HG02798 (cell line): ENCODE data around the gene SVBP.

Experiments
- ATAC-seq: cut with Tn5 transposase; IDR thresholded peaks from one replicate; pipeline ENCODE4 v1.9.1; 2021; ENCODE audit warnings: mild to moderate bottlenecking; ENCODE audit not compliant: unreplicated experiment, poor library complexity

The SVBP gene

GRCh38 chr1:42807056-42807668 is 10.0 kb downstream of the SVBP start:
- ATAC-seq = no peak

- ATAC-seq = no peak
Observed at GRCh38 chr1:42806593-42806992, 10.6 kb downstream of the SVBP start.

DNA sequence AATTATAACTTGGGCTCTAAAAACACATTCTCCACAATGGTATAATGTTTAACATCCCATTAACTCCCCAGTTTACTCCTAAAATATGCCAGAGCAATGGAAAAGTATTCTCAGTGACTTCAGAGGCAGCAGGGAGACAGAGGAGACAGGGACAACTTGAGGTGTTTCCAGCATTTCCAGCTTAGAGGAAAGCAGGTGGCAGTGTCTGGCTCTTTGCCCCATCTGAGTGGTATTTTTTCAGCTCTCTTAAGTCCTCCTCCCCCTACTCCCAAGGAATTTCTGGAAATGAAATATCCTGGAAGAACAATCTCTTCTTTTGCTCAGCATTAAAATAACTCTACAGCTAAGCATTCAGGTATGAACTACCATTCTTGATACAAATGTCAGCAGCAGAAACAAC is 11.0 kb downstream of the SVBP start:
- ATAC-seq = no peak

DNA sequence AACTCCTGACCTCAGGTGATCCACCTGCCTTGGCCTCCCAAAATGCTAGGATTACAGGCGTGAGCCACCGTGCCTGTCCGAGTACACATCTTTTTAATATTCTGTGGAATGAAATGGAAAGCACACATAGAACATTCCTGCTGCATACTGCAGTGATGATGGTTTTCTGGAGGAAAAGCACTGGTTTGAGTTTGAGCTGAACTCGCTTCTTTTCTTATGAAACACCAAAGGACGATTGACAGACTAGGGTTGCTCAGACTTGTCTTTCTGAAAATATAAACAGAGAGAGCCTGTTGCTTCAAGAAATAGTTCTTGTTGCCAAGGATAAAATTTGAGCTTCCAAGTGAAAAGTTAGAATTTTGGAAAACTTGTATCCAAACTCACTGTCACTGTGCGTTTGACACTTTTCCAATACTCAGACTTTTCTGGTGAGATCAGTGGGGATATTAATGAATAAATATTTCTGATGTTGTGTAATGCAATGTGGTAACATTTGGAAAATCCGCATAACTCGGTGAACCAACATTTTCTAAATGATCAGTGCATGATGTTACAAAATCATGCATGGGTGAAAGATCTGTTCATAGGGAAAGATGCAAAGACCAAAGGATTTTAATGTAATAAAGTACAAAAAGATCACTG is 15.2 kb downstream of the SVBP start:
- ATAC-seq = no peak

GRCh38 chr1:42797979-42798378 is 19.2 kb downstream of the SVBP start:
- no peak for ATAC-seq

DNA sequence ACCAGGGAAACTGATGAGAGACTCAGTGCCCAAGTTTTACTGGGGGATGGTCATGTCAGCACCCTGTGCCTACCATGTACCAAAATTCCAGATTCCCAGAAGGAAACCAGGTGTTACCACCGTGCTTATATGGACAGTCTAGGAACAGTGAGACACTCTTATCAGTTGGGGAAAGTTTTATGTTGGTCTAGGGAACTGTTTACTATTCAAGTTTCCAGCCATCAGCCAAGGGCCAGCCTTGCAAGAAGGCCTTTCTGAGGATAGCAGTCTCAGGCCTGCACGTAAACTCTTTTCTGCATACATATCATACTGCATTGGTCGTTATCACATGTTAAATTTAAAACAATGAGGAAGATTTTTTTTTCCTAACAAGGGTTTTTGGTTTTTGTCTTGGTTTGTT is 19.8 kb downstream of the SVBP start:
- no peak for ATAC-seq

GRCh38 chr1:42793824-42794223 is 23.4 kb downstream of the SVBP start:
- ATAC-seq = no peak

- ATAC-seq = no peak
Observed at GRCh38 chr1:42788021-42788420, 29.2 kb downstream of the SVBP start.

- ATAC-seq = no peak
Observed at GRCh38 chr1:42786097-42786496, 31.1 kb downstream of the SVBP start.

DNA sequence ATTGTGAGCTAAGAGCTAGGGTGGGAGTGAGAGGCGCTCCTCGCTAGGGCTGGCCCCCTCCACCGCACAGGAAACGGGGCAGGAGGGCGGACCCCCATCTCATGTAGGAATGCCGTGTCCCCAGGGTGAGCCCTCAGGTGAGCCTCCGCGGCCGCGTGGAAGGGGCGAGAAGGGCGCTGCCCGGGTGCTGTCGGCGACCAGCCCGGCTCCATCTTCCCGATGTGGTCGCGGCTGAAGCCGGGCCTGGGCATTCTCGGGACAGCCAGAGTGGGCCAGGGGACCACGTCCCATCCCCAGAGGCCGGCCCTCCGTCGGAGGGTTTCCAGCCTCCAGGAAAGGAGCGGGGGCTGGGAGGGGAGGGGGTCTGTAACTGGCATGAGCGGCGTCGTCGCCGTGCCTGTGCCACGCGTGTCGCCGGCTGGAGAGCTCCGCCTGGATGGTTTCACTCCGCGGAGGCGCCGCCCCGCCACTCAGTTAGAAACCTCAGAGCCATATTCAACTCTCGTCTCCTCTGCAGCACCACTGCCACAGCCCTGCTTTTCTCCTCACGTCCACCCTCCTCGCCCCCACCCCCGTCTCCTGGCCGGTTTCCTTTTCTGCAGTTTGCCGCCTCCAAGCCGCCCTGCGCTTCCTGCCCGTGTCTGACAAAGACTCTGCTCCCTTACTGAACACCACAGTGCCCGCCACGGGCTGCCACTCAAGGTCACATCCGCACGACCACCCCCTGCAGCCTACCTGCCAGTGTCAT is 32.1 kb downstream of the SVBP start, which contains the start of gene TMEM269:
Gene TMEM269 (plus strand): TSS at position 46 of the 748 bp plus-strand sequence. CDS start 4,903 bp downstream, outside the sequence.
- no peak for ATAC-seq

DNA sequence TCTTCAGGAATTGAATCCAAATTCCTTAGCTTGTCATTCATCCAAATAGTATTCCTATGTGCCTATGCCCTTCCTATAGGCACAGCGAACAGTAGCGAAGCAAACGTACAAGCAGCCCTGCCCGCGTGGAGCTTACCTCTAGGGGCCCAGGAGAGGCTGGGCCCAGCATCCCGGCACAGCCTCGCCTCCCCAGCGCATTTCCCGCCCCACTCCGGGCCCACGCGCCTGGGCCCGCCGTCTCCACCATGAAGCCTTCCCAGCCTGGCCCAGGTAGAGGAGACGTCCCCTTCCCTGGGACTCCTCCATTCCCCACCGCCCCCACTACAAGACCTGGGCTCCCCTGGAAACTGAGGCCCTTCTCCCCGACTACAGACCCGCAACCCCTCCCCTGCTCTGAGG is 32.7 kb downstream of the SVBP start:
- no peak for ATAC-seq

GRCh38 chr1:42783092-42783491 is 34.1 kb downstream of the SVBP start:
- ATAC-seq = no peak

DNA sequence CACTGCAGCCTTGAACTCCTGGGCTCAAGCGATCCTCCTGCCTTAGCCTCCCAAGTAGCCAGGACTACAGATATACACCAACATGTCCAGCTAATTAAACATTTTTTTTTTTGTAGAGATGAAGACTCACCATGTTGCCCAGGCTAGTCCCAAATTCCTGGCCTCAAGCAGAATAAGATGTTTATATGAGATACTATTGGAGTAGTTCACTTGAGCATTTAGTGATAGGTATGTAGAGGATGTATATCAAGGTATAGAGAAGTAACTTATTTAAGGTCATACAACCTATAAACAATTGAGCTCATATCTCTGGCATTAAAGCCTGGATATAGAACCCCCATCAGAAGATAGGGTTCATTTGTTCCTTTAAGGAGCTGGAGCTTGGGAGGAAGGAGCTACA is 37.0 kb downstream of the SVBP start:
- no peak for ATAC-seq

GRCh38 chr1:42779725-42780124 is 37.5 kb downstream of the SVBP start:
- ATAC-seq = no peak

DNA sequence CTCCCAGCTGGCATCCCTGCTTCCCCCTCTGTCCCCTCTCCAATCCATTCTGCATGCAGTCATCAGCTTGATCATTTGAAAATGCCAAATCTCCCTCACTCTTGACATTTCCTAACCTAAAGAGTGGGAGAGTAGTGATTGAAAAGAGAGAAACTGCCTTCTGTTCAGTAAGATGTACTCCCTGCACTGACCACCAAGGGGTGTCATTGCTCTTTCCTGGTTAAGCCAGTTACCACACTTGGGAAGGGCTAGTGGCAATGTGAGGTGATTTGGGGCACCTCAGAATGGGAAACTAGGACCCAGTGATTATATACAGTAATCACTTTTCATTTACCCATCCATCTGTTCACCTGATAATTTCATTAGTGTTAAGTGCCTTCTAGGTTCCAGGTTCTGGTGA is 39.3 kb downstream of the SVBP start:
- no peak for ATAC-seq

GRCh38 chr1:42776502-42776901 is 40.7 kb downstream of the SVBP start:
- no peak for ATAC-seq

DNA sequence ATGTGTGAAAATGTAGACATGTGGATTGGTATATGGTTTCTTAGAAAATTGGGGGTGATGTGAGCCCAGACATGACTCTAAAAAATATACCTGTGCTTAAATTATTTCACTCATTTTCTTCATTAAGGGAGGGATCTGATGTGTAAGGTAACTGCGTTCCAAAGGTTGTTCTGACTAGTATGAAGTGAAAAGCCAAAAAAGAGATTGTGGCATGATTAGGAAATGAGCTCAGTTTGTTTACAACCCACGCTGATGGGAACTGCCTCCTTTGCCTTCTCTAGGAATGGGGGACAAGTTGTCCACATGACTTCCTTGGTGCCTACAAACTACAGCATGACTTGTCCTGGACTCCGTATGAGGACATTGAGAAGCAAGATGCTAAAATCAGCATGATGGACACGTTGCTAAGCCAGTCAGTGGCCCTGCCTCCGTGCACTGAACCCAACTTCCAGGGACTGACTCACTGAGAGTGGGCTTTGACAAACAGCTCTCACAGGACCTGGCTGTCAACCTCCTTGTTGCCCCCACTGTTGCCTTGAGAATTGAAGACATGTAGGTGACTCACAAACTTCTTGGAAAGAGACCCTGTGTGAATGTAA is 42.2 kb downstream of the SVBP start:
- no peak for ATAC-seq

GRCh38 chr1:42773420-42773819 is 43.8 kb downstream of the SVBP start:
- ATAC-seq = no peak

- no peak for ATAC-seq
Observed at GRCh38 chr1:42769811-42770210, 47.4 kb downstream of the SVBP start.

- no peak for ATAC-seq
Observed at GRCh38 chr1:42768172-42768571, 49.0 kb downstream of the SVBP start.

GRCh38 chr1:42767510-42768000 is 49.6 kb downstream of the SVBP start:
- no peak for ATAC-seq
